CD4-positive, alpha-beta T cell treated with Interleukin-6 for 4 hours (primary cell): ENCODE measurements around the gene YWHAH.
"Not testable (repeated sequence)": the region's sequence is repeated elsewhere in the genome, so short reads cannot be mapped to it uniquely, and the experiment has no call there.

Experiments
- DNase-seq: peaks from one replicate; pipeline ENCODE4 v3.0.0-alpha.2; 2020; ENCODE audit warnings: mixed read lengths

The YWHAH gene

DNA sequence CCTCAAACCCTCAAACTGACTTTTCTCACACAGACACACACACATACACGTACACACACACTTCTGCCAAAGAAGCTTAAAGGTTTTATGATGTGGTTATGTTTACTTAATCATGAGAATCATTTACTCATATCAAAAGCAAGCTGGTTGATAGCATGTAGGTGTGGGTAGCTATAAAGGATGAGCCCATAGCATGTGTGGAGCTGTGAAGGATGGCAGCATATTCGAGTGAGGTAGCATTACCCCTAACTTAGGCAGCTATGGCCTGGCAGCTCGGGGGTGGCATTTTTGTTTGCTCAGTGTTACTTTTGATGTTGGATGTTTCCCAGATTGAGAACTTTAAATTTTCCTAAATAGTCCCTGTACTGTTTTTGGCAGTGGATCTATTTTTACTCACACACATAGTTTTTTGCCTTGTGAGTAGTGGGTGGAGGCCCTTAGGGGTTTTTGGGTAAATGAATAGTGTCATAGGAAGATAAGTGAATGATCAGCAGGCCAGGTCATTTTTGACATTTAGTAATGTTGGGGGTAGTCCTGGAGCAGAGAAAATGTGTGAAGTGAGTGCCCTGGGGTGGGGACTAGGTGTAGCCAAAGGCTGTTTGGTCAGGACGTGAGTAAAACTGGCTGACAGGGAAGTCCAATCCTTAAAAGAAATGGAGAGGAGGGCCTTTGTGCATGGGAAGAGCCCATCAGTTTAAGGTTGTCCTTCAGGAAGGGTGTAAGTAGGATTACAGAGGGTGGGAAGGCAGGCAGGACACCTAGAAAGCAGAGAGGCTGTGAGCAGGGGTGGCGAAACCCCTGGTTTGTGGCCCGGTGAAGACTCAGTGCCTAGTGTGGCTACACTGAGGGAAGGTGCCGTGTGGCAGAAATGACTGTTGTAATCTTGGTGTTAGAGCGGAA is 7.1 kb downstream of the YWHAH start:
- DNase-seq: no peak

DNA sequence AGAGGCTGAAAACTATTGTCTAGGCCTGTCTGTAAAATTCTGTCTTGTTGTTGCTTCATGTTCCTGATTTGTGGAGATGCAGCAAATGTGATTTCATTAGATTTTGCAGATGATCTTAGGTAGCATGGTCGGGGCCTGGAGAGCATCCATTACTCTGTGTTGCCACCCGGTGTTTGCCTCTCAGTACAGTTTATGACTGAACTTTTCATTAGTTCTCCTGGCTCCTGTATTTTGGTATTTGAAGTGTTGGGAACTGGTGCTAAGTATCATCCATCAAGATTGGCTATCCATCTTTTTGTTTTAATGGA is 7.7 kb downstream of the YWHAH start:
- DNase-seq: no peak

DNA sequence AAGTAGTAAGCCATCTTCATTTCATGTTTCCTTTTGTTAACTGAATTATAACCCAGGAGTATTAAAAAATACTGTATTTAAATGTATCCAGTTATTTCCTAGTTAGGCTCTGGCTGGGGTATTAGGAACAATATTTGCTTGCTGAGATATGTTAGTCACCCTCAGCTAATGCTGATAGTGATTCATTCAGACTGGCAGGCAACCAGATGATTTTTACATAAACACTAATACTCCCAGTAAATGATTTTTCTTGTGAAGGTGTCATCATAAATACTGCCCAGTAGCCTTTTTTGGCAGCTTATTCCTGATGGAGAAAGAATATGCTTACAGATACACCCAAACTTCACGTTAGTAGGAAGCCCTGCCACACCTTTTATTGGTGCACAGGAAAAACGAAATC is 8.1 kb downstream of the YWHAH start:
- no peak for DNase-seq

DNA sequence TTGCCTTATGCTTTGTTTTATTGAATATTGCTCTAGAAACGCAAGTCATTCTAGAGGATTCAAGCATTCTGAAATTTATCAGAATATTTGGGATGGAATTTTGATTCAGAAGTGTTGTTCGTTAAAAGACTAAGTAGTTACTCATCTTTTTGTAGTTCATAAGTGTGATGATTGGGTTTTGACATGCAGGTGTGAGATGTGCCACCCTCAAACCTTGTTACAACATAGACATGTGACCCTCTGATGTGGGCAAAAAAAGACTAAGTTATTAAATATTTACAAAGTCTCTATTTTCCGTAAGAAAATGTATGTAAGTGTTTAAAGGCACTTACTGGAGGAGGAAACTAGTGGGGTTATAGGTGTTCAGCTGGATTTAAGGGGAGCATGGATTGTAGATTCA is 8.9 kb downstream of the YWHAH start:
- DNase-seq: no peak

DNA sequence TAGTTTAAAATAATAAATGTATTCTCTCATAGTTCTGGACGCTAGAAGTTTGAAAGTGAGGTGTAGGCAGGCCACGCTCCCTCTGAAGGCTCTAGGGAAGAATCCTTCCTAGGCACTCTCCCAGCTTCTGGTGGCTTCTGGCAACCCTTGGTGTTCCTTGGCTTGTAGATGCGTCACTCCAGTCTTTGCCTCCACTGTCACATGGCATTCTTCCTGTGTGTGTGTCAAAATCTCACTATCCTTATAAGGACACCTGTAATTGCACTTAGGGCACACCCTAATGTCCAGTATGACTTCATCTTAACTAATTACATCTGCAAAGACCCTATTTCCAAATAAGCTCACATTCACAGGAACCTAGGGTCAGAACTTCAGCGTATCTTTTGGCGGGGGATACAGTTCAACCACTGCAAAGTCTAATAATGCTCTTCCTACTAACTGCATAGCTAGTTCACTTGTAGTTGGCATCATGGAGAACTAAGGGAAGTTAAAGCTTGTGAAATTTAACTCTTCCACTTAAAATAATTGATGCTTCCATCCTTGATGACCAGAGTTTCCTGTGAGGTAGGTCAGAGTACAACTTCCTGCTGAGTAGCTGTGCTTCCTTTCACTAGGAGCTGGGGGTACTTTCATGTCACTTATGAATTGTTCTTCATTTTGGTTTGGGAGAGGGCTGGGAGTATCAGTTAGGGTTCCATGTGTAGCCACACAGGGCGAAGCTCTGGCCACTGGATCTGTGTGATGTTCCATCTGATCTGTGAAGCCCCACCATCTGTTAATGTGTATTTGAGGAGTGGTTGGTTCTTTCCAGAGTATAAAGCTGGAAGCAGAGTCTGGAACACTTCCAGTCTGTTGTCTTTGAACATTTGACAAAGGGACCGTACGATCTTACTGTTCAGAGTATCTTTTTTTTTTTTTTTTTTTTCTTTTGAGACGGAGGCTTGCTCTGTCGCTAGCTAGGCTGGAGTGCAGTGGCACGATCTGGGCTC is 10.5 kb downstream of the YWHAH start:
- DNase-seq: no peak

DNA sequence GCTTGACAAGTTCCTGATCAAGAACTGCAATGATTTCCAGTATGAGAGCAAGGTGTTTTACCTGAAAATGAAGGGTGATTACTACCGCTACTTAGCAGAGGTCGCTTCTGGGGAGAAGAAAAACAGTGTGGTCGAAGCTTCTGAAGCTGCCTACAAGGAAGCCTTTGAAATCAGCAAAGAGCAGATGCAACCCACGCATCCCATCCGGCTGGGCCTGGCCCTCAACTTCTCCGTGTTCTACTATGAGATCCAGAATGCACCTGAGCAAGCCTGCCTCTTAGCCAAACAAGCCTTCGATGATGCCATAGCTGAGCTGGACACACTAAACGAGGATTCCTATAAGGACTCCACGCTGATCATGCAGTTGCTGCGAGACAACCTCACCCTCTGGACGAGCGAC is 12.0 kb downstream of the YWHAH start:
- peak; percentile 46 for DNase-seq

DNA sequence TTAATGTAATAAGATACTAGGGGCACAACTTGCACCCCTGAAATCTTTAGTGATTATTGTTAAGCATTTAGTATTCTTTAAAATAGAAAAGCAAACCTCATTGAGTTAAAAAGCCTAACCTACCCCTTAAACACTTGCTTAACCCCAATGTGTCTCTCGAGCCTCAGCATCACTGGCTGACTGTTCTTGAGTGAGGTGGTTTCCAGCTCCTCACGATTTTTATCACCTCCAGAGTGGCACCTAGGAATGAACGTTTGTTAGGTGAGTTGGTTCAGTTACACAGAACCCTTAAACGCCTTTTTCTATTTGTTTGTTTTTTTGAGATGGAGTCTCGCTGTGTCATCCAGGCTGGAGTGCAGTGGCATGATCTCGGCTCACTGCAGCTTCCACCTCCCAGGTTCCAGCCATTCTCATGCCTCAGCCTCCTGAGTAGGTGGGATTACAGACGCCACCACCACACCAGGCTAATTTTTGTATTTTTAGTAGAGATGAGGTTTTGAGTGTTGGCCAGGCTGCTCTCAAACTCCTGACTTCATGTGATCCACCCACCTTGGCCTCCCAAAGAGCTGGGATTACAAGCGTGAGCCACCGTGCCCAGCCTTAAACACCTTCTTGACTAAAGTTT is 13.7 kb downstream of the YWHAH start:
- no peak for DNase-seq

DNA sequence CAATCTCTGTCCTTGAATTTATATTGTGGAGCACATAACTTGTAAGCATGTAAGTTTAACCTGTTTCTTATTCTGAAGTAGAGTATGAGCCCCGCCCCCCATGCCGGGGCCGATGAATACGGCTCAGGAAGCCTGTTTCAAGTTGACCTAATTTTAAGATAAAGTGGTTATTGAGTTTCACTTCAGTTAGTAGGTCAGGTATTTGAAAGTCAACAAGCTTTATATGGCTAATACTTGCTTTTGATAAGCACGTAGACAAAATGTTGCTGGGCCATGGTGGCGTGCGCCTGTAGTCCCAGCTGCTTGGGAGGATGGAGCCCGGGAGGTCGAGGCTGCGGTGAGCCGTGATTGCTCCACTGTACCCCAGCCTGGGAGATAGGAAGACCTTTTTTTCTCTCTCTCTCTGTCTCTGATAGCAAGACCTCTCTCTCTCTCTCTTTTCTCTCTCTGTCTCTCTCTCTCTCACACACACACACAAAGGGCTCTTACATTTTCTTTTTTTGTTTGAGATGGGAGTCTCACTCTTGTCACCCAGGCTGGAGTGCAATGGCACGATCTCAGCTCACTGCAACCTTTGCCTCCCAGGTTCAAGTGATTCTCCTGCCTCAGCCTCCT is 14.4 kb downstream of the YWHAH start:
- peak; percentile 63 for DNase-seq

DNA sequence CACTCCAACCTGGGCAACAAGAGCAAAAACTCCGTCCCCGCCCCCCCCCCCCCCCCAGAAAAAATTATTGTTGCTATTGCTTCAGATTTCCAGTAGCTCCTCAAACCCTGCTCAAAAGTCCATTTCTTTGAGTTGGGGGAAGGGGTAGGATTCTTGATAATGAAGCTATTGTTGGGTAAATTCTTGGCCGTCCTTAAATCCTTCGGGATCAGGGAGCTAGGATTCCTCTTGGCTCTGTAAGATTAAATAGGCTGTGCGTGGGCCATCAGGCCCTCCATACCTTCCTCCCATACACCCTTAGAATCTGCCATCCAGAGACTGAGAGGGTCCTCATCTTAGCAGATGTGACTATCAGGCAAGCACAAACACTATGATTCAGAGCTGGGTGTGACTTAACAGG is 16.4 kb downstream of the YWHAH start:
- DNase-seq: no peak

DNA sequence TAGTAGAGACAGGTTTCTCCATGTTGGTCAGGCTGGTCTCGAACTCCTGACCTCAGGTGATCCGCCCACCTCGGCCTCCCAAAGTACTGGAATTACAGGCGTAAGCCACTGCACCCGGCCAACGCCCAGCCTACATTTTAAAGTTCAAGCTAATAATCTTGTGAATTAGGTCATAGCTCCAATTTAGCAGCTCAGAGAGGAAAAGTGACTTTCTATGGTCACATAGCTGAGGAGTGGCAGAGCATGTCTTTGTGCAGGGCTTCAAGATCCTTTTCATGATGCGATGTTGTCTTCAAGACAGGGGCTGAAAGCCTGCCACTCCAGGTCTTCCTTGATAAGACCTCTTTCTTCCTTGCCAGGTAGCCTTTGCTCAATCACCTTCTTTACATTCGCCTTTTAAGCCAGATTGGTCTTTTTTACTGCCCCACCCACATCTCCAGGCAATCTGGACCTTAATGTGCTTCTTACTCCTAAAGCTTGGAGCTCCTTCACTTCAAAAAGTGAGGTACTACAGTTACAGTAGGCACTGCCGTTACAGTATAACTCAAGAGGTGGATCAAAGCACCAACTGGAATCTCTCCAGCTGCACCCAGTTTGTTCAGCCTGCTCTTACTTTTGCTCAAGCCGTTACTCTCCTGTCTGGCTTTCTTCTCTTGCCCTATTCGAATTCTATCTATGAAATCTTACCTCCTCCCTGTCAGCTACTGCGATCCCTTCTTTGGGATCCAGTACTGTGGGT is 18.2 kb downstream of the YWHAH start:
- DNase-seq: no peak

DNA sequence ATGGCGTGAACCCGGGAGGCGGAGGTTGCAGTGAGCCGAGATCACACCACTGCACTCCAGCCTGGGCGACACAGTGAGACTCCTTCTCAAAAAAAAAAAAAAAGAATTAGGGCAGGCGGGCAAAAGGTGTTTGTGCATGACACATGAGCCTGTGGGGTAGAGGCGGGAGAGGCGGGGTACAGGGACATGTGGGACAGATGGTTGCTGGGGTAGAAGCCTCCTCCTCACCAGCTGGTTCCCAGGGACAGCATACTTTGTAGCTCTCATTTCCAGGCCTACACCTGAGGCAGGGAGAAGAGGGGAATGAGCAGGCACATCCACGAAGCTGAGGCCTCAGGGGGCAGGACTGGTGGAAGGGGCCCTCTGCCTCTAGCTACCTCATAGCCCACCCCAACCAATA is 23.7 kb downstream of the YWHAH start:
- no peak for DNase-seq

DNA sequence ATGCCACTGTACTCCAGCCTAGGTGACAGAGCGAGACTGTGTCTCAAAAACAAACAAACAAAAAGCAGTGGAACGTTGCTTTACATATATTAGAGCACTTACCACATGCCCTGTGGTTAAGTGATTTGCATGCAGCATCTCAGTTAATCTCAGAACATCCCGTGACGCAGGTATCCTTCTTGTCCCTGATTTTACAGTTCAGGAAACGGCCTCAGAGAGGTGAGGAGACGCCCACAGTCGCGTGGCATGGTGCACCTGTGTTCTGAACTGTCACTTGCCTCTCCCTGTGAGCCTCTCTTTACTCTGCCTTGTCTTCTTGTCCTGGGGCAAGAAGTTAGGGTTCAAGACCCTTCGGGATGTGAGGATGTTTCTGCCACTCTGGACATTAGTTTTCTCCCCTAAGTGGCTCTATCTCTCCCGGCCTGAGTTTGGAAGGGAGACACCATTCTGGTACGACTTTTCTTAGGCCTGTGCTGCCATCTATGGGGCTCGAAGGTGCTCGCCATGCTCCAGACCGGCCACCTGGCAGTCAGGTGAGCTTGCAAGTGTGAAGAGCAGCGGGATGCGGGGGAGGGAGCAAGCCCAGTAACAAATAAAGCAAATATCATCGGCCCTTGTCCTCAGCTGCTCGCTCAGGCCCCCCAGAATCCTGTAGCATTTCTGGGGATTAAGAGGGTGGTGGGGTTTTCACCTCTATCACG is 25.6 kb downstream of the YWHAH start:
- peak; percentile 73 for DNase-seq

DNA sequence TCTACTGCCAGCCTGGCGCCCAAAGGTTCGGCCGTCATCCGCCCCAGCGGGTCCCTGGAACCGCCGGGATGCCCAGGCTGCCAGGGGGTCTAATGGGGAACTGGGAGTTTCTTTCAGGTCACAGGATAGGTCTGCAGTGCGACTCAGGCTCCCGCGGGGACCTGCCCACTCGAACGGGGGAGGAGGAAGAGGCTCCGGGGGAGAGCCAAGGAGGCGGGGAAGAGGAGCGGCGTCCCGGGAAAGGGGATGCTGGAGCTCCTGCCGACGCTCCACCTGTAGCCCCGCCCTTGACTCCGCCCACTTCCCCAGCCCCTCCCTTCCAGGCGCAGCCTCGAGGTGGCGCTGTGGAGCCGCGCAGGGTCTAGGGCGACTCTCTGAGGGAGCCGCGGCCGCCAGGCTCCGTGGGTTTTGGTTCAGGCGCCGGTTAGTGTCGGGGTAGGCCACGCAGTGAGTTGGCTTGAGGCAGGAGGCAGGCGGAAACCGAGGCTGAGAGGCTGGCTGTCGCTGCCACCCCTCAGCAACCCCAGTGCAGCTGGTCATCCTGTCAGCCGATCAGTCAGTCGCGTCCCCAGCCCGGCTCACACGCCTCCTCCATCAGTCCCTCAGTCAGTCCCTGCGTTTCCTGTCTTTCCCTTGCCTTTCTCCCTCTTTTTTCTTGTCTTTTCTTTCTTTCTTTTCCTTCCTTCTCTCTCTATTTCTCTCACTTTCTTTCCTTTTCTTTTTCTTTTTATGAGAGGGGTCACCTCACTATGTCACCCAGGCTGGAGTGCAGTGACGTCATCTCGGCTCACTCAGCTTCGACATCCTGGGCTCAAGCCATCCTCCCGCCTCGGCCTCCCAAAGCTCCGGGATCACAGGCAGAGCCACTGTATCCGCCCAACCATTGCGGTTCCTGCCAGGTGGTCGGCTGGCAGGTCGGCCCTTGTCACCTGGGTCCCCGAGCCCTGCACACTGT is 26.4 kb downstream of the YWHAH start:
- peak; percentile 87 for DNase-seq

DNA sequence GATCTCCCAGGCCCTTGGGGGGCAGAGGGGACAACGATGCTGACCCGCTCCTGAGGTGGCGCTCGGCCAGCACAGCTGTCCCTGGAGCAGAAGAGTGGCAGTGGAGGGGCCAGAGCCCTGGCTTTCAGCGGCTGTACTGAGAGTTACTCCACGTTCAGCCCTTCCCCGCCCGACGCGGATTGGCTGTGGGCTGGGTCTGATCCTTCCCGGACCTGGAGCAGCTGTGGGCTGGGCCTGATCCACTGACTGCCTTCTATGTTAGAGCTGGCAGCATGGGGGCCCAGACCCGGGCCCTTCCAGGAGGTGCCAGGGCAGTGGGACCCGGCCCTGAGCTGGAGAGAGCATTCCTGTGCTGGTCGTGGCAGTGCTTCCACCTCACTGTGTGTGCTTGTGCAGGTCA is 27.8 kb downstream of the YWHAH start:
- DNase-seq: no peak

DNA sequence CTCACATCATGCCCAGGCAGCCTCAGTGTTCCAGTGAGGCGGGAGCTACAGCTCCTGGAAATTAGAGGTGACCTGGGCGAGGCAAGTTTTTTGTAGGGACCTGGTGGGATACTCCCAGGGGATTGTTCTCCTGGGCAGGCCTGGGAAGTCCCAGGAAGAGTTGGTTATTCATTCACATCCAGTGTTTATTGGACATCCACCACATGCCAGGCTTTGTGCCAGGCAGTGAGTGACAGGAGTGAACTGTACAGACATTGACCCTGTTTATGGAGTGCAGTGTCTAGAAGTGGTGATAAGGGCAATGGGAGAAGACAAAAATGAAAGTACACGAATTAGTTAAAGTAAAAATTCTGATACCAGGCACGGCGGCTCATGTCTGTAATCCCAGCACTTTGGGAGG is 29.4 kb downstream of the YWHAH start:
- no peak for DNase-seq

DNA sequence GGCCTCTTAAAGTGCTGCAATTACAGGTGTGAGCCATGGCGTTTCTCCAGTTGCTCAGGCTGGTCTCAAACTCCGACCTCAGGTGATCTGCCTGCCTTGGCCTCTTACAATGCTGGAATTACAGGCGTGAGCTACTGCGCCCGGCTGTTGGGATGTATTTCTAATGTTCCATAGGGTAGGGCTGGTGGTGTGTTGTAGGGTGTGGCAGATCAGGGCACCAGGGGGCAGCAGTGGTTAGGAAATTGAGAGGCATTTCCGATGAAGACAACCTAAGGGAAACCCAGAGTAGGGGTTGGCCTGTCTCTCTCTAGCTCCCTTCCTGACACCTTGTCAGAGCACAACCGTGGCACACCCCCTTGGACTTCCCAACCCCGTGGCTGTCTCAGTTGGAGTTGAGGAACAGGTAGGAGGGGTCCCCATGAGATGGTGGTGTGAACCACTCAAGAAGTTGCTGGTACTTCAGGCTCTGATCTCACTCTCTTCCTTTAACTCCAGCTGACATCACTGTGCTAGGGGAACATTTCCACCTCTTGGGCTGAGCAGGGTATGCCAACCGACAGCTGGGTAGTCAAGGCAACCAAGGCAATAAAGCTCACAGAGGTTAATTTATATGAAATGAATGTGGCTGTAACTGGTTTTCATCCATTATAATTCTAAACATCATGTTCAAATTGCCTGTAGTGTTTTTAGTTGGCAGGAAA is 33.0 kb downstream of the YWHAH start:
- peak; percentile 80 for DNase-seq

DNA sequence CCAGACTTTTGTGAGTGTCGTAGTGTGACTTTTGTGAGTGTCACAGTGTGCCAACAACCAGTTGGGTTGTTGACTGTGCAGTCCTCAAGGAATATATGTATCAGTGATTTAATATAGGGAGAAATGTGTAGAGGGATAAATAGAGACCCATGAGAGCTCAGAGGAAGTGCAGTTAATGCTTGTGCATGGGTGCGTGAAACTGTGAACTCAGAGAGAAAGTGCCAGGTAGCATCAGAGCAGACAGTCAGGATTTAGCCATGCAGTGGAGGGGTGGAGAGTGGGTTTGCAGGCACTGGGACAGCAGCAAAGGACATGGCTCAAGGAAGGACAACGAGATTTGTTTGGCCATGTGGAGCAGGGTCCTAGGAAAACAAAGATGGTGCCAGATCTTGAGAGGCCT is 33.6 kb downstream of the YWHAH start:
- no peak for DNase-seq

DNA sequence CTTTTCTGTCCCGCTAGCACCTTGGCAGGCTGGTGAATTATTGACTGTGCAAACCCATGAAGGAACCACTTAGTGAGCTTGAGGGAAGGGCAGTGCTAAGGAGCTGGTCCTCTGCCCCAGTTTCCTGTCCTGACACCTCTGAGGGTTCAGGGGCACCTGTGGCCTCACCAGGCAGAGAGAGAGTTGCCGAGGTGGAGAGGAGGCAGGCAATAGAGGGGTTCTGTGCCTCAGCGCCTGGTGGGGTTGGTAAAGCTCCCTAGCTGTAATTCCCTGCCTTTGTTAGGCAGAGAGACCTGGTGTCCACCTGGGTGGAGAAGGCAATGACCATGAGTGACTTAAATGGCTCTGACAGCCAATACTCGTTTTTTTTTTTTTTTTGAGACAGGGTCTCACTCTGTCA is 36.3 kb downstream of the YWHAH start:
- no peak for DNase-seq

DNA sequence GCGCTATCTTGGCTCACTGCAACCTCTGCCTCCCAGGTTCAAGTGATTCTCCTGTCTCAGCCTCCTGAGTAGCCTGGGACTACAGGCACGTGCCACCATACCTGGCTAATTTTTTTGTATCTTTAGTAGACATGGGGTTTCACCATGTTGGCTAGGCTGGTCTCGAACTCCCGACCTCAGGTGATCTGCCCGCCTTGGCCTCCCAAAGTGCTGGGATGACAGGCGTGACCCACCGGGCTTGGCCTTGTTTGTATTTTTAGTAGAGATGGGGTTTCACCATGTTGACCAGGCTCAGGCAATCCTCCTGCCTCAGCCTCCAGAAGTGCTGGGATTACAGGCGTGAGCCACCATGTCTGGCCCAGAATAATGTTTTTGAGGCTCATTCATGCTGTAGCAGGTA is 37.6 kb downstream of the YWHAH start:
- not testable (repeated sequence) for DNase-seq
